K562 (cell line): Measurements from ENCODE around the gene SLC39A11.

Experiments
- ELF1 ChIP-seq: fragments of 200-800 bp; sonication (Bioruptor generic); IDR thresholded peaks from 2 replicates; pipeline ENCODE4 v1.6.1; 2016; ENCODE audit warnings: missing genetic modification characterization, missing compliant biosample characterization
- FOXJ3 ChIP-seq: sonication (generic); formaldehyde crosslinking; IDR thresholded peaks from 2 replicates; pipeline ENCODE4 v1.4.0; 2020; ENCODE audit warnings: mild to moderate bottlenecking, missing genetic modification reagents
- HDAC6 ChIP-seq: IDR thresholded peaks from 2 replicates; pipeline ENCODE4 v1.6.1; 2012; ENCODE audit warnings: low read depth, mild to moderate bottlenecking, control low read depth, inconsistent platforms, low read length, moderate library complexity
- KDM2B ChIP-seq: fragments of 250-450 bp; sonication (Bioruptor Pico); IDR thresholded peaks from 2 replicates; pipeline ENCODE4 v1.8.0; 2021; ENCODE audit warnings: mild to moderate bottlenecking, moderate library complexity
- MBD1 ChIP-seq: fragments of 250-450 bp; sonication (Bioruptor Pico); IDR thresholded peaks from 2 replicates; pipeline ENCODE4 v1.8.0; 2022; ENCODE audit warnings: inconsistent platforms
- NR2F6 ChIP-seq: fragments of 450-650 bp; formaldehyde crosslinking; IDR thresholded peaks from 2 replicates; pipeline ENCODE4 v1.4.0; 2020; ENCODE audit warnings: mild to moderate bottlenecking
- PHF20 ChIP-seq: fragments of 450-650 bp; IDR thresholded peaks from 2 replicates; pipeline ENCODE4 v1.6.1; 2018; ENCODE audit not compliant: partially characterized antibody
- RAD21 ChIP-seq, 2 experiments: fragments of 250-450 bp in 1 of 2; fragments of 450-650 bp in 1 of 2; sonication (Bioruptor Pico) in 1 of 2; formaldehyde crosslinking in 1 of 2; IDR thresholded peaks in 1 of 2; conservative IDR thresholded peaks in 1 of 2; 2 replicates each; pipeline versions ENCODE4 v1.4.0 to v1.8.0; 2020 to 2022; ENCODE audit warnings: mild to moderate bottlenecking in 2 of 2, moderate library complexity in 1 of 2
- TEAD4 ChIP-seq, 2 experiments: sonication (generic) in 1 of 2; formaldehyde crosslinking in 1 of 2; IDR thresholded peaks; 2 replicates each; pipeline versions ENCODE4 v1.6.1 to v1.8.0; 2012 to 2022; ENCODE audit warnings: borderline replicate concordance in 1 of 2, inconsistent platforms in 1 of 2, low read length in 1 of 2, mild to moderate bottlenecking in 1 of 2, missing genetic modification reagents in 1 of 2
- TF ChIP-seq, protein P1 (sequence below): sonication (generic); formaldehyde crosslinking; IDR thresholded peaks from 2 replicates; pipeline ENCODE4 v1.9.0; 2022; ENCODE audit warnings: mild to moderate bottlenecking, missing genetic modification reagents
- TF ChIP-seq, protein P2 (sequence below), 3 experiments: IDR thresholded peaks in 2 of 3; conservative IDR thresholded peaks in 1 of 3; 2 replicates each; pipeline ENCODE4 v1.5.1; 2011 to 2012; ENCODE audit warnings: low read length in 3 of 3, mild to moderate bottlenecking in 3 of 3, control low read depth in 2 of 3, improper control_type of control experiment in 1 of 3, inconsistent platforms in 1 of 3, low read depth in 1 of 3, mixed read lengths in 1 of 3, moderate library complexity in 1 of 3; ENCODE audit not compliant: insufficient read depth in 2 of 3

DNA sequence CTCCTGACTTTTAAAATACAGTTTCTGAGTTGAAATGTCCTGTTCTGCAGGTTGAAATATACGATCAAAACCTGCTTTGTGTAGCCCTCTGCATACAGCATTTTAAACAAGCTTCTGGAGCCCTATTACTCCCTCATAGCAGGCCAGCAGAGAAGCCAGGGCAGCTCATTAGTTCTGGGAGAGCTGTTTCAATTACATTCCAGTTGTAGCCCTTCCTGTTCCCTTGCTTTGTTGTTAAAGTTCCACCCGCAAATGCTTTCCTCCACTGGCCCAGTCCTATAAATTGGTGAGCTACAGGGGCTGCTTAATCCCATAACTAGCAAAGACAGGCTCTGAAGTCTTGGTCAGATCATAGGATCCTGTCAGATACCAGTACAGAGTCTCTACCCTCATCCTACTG lies 162.5 kb downstream of the SLC39A11 start:
- TF ChIP-seq NR2F6 (CRISPR knock-in tag) (no peak), RAD21 (CRISPR knock-in tag; conservative IDR thresholded peaks at IDR 0.05 in 1 of 2, IDR thresholded peaks at IDR 0.05 in 1 of 2) (no peak), ELF1 (tag) (no peak), FOXJ3 (no peak), HDAC6 (no peak), MBD1 (no peak), KDM2B (CRISPR knock-in tag) (no peak), PHF20 (no peak), TEAD4 (IDR thresholded peaks at IDR 0.05; ENCODE audit: low read length) (no peak), TEAD4 (CRISPR knock-in tag; IDR thresholded peaks at IDR 0.05; ENCODE audit: borderline replicate concordance) (no peak)
- TF ChIP-seq, protein P1, sequence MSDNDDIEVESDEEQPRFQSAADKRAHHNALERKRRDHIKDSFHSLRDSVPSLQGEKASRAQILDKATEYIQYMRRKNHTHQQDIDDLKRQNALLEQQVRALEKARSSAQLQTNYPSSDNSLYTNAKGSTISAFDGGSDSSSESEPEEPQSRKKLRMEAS (CRISPR knock-in tag) = no peak
- TF ChIP-seq, protein P2, sequence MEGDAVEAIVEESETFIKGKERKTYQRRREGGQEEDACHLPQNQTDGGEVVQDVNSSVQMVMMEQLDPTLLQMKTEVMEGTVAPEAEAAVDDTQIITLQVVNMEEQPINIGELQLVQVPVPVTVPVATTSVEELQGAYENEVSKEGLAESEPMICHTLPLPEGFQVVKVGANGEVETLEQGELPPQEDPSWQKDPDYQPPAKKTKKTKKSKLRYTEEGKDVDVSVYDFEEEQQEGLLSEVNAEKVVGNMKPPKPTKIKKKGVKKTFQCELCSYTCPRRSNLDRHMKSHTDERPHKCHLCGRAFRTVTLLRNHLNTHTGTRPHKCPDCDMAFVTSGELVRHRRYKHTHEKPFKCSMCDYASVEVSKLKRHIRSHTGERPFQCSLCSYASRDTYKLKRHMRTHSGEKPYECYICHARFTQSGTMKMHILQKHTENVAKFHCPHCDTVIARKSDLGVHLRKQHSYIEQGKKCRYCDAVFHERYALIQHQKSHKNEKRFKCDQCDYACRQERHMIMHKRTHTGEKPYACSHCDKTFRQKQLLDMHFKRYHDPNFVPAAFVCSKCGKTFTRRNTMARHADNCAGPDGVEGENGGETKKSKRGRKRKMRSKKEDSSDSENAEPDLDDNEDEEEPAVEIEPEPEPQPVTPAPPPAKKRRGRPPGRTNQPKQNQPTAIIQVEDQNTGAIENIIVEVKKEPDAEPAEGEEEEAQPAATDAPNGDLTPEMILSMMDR (IDR thresholded peaks at IDR 0.05 in 2 of 3, conservative IDR thresholded peaks at IDR 0.05 in 1 of 3; ENCODE audit: insufficient read depth in 2 of 3, low read depth in 1 of 3, low read length in 3 of 3) = no peak
